Cardiac muscle cell (in vitro differentiated cells and primary cell): ENCODE results near the gene CSTB. TPM values are rescaled to one million over a fixed set of nuclear protein-coding genes. Genes with fewer than 3 reads are reported as not detected.

ENCODE experiments used
- DNase-seq, 2 donors: peaks; one replicate each; pipeline versions ENCODE4 v3.0.0 to v3.0.0-alpha.2; 2010 to 2017; ENCODE audit warnings: low read depth in 1 of 2, low spot score in 1 of 2
- H3K27ac ChIP-seq: fragments of 200-600 bp; sonication (generic); 2 replicates; pipeline ENCODE4 v1.5.1; 2016
- H3K27me3 ChIP-seq: fragments of 200-600 bp; sonication (generic); 2 replicates; pipeline ENCODE4 v1.6.0; 2016; ENCODE audit warnings: control low read depth
- H3K36me3 ChIP-seq: fragments of 200-600 bp; sonication (generic); 2 replicates; pipeline ENCODE4 v1.5.1; 2016; ENCODE audit warnings: control low read depth
- H3K4me1 ChIP-seq: fragments of 200-600 bp; sonication (generic); 2 replicates; pipeline ENCODE4 v1.8.1; 2017; ENCODE audit warnings: low read depth, mild to moderate bottlenecking, mixed run types
- H3K4me3 ChIP-seq: fragments of 200-600 bp; sonication (generic); 2 replicates; pipeline ENCODE4 v1.5.1; 2016; ENCODE audit warnings: mild to moderate bottlenecking
- H3K9me3 ChIP-seq: fragments of 200-600 bp; sonication (generic); 2 replicates; pipeline ENCODE4 v1.5.1; 2017; ENCODE audit warnings: low read depth, mild to moderate bottlenecking, control low read depth
- polyA plus RNA-seq: library from polyadenylated mRNA; unstranded; fragments of >200 nt; fragmentation: Nextera tagmentation; extraction: Ambion mirVana; gene quantifications from 2 replicates; pipeline ENCODE4 v1.2.1, GENCODE V29; 2016
- total RNA-seq: library from RNA; depleted of rRNA; stranded (reverse); fragments of >200 nt; gene quantifications from 2 replicates; pipeline ENCODE4 v1.2.3, GENCODE V29; 2016
- TF ChIP-seq, protein P1 (sequence below): IDR thresholded peaks from 2 replicates; pipeline ENCODE4 v1.5.1; 2012; ENCODE audit warnings: low read depth, mild to moderate bottlenecking, low read length

CSTB gene
- total and polyA plus RNA-seq, 2 experiments from 2014 or later = 9.8 to 83.3 TPM

DNA sequence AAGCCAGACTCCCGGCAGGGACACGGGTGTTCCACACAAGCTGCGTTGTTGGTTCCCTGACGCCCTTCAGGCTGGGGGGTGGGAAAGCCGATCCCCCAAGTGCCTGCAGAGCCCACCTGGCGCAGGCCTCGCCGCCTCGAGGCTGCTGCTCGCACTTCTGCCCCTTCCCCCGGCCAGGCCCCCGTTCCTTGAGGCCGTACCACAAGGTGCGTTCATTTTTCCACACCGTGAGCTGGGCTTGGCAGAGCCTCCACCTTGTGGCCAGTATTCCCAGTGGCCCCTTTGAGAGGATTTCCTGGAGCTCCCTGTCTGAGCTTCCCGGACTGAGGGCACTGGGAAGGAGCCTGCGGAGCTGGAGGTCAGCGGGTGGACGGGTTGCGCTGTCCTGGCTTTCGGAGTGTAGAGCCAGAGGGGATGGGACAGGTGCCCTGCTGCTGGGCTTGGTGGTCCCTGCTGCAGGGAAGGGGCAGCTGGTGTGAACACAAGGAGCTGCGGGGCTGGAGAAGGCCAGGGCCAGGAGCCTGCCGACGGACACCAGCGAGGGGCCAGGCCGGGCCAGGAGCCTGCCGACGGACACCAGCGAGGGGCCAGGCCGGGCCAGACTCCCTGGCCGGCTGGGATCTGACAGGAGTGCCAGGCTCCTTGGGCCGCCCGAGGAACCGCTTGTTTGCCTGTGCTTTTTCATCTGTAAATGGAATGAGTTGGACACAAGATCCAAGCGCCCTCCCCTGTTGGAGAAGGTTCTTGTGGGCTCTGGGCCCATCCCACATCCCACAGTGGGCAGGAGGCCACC lies 38.8 kb downstream of the CSTB start:
- peaks cover 13% of the 10 kb centered on the region for H3K4me1 ChIP-seq
- no peaks in the 10 kb centered on the region for H3K9me3 ChIP-seq
- DNase-seq = no peak
- peak overlapping the region; percentile 54 for H3K27ac ChIP-seq
- H3K36me3 ChIP-seq = no peaks in the 10 kb centered on the region
- H3K4me3 ChIP-seq = no peak overlapping the region
- no peaks in the 10 kb centered on the region for H3K27me3 ChIP-seq
- TF ChIP-seq, protein P1, sequence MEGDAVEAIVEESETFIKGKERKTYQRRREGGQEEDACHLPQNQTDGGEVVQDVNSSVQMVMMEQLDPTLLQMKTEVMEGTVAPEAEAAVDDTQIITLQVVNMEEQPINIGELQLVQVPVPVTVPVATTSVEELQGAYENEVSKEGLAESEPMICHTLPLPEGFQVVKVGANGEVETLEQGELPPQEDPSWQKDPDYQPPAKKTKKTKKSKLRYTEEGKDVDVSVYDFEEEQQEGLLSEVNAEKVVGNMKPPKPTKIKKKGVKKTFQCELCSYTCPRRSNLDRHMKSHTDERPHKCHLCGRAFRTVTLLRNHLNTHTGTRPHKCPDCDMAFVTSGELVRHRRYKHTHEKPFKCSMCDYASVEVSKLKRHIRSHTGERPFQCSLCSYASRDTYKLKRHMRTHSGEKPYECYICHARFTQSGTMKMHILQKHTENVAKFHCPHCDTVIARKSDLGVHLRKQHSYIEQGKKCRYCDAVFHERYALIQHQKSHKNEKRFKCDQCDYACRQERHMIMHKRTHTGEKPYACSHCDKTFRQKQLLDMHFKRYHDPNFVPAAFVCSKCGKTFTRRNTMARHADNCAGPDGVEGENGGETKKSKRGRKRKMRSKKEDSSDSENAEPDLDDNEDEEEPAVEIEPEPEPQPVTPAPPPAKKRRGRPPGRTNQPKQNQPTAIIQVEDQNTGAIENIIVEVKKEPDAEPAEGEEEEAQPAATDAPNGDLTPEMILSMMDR = no peak

DNA sequence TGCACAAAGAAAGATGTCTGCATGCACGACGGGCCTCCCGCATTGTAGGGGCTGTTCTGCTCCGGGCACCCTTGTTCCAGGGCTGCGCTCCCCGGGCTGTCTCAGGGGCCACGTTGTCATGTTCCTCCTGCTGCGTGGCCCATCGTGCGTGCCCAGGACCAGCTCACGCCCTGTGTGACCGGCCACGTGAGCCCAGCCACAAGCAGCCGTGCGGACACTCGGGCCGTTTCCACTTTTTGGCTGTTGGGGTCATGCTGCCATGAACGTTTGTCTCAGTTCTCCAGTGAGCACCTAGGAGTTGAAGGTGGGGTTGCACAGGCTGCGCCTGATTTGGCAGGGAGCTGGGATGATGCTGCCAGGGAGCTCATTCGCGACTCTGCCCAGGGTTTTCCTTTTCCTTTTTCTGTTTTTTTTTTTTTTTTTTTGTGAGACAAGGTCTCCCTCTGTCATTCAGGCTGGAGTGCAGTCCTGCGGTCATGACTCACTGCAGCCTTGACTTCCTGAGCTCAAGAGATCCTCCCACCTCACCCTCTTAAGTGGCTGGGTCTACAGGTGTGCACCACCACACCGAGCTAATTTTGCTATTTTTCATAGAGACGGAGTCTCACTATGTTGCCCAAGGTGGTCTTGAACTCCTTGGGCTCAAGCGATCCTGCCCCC lies 39.8 kb downstream of the CSTB start:
- H3K27me3 ChIP-seq = no peaks in the 10 kb centered on the region

DNA sequence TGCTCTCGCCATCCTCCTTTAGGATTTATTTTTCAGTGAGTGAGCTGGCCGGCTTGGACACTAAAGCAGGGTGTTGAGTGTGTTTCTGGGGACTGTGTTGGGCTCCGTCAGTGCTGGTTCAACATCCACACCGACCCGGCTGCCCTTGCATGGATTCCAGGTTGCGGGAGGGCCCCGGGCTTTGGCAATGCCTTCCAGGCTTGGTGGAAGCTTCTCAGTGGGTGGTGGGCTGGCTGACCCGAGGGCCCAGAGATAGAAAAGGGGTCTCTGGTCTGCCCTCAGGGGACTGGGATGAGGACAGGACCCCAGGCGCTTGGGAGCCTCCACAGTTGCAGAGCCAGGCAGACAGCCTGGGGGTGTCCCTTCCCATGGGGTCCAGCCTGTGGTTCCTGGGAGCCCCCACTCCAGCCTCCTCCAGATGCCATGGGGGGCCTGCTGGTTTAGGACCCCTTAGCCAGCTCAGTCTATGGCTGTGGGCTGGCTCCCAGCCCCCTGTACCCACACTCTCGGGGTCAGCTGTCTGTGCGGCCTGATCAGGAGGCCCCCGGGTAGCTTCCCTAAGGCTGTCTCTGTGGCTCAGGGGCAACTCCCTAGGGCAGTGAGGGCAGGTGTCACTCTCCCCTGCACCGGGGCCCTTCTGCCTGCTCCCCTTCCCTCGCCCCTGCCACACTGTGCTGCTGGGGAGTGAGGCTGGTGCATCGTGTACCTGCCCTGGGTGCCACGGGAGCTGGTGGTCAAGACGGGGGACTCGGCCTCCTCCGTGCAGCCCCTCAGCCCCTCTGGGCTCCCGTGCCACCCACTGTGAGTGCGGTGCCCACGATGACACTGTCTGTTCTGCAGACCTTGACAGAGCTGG lies 40.6 kb downstream of the CSTB start:
- Histone ChIP-seq H3K9me3 (no peaks in the 10 kb centered on the region), H3K4me1 (peaks cover 13% of the 10 kb centered on the region), H3K36me3 (no peaks in the 10 kb centered on the region), H3K27ac (peak overlapping the region; percentile 42), H3K27me3 (no peaks in the 10 kb centered on the region), H3K4me3 (no peak overlapping the region)
- TF ChIP-seq, protein P1 = no peak
- no peak for DNase-seq

More for the DNA sequence above, 39.8 kb downstream of the CSTB start:
- TF ChIP-seq, protein P1 = no peak
- peaks cover 13% of the 10 kb centered on the region for H3K4me1 ChIP-seq
- no peaks in the 10 kb centered on the region for H3K9me3 ChIP-seq
- no peak overlapping the region for H3K27ac ChIP-seq
- no peak for DNase-seq
- H3K36me3 ChIP-seq = no peaks in the 10 kb centered on the region
- H3K4me3 ChIP-seq = no peak overlapping the region

DNA sequence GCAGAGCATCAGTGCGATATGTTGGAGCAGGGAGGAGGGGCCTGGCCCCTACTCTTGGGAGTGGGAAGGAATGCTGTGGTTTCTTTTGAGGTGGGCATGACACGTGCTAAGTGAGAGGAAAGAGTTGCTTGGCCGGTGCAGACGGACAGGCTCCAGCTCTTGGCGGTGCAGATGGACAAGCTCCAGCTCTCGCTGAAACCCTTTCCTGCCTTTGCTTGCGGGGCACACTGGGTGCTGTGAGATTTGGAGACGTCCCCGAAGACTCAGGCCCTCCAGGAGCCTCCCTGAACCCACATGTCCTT lies 41.2 kb downstream of the CSTB start:
- Histone ChIP-seq H3K27ac (peak overlapping the region; percentile 42), H3K9me3 (no peaks in the 10 kb centered on the region), H3K27me3 (no peaks in the 10 kb centered on the region), H3K4me3 (no peak overlapping the region), H3K4me1 (peaks cover 13% of the 10 kb centered on the region), H3K36me3 (no peaks in the 10 kb centered on the region)
- peak in 1 of 2 donors; percentile 94 for DNase-seq
- TF ChIP-seq, protein P1 = no peak

DNA sequence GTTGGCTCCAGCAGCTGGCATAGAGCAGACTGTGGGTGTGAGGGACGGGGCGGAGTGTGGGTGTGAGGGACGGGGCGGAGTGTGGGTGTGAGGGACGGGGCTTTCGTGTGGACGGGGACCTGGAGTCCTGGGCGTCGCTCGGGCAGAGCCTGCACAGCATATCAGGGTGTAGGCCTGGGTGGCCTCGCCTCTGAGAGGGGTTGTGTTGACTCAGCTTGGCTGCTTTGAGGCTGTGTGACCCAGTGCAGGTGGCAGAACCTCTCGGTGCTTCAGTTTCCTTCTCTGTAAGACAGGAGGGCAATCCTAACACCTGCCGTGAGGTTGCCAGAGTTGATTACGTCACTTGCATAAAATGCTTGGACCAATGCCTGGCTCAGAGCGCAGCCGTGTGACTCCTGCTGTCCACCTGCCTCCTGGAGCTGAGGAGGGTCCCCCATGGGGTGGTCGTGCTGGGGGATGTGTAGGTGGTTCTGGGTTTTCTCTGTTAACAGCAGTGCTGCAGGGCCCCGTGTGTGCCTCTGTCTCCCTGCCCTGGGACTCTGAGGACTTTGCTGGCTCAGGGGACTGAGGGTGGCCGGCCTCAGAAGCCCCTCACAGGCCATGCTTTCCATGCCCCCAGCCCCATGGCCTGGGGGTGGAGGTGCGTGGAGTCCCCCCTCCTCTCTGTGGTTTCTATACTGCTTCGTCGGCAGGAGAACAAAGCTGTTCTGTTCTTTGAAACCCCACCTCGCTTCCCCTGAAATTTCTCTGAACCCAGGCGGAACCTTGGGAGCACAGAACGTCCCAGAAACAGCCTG lies 41.8 kb downstream of the CSTB start:
- Histone ChIP-seq H3K36me3 (no peaks in the 10 kb centered on the region), H3K4me1 (peaks cover 13% of the 10 kb centered on the region), H3K9me3 (no peaks in the 10 kb centered on the region), H3K4me3 (no peak overlapping the region), H3K27ac (peak overlapping the region; percentile 42), H3K27me3 (no peaks in the 10 kb centered on the region)
- no peak for DNase-seq
- TF ChIP-seq, protein P1 = no peak
